GM19452 (cell line): Measurements from ENCODE around the gene HIPK2.

Experiments
- ATAC-seq: cut with Tn5 transposase; IDR thresholded peaks from one replicate; pipeline ENCODE4 v1.9.1; 2021; ENCODE audit not compliant: unreplicated experiment

HIPK2 gene

GRCh38 chr7:139777948-139778841 is at the start of gene HIPK2:
Gene HIPK2, minus strand, starts transcription at chr7:139777998. Its CDS starts 375 bp downstream, at chr7:139777623.
- ATAC-seq = peak; percentile 65

DNA sequence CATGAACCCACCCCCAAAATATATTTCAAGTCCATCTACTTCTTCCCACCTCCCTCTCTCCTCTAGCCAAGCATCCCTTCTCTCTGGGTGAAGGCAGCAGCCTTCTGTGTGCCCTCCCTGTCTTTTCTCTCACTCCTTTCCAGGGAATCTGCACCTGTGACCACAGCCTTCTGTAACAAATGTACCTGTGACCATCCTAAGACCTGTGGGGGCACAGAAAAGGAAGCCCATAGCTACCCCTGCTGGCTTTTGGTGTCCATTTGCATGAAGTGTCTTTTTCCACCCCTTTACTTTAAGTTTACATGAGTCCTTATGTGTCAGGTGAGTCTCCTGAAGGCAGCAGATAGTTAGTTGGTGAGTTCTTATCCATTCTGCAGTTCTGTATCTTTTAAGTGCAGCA is 49.2 kb upstream of the HIPK2 start:
- no peak for ATAC-seq

- ATAC-seq = no peak
These were observed 48.0 kb upstream of the HIPK2 start for GRCh38 chr7:139825666-139826290.

DNA sequence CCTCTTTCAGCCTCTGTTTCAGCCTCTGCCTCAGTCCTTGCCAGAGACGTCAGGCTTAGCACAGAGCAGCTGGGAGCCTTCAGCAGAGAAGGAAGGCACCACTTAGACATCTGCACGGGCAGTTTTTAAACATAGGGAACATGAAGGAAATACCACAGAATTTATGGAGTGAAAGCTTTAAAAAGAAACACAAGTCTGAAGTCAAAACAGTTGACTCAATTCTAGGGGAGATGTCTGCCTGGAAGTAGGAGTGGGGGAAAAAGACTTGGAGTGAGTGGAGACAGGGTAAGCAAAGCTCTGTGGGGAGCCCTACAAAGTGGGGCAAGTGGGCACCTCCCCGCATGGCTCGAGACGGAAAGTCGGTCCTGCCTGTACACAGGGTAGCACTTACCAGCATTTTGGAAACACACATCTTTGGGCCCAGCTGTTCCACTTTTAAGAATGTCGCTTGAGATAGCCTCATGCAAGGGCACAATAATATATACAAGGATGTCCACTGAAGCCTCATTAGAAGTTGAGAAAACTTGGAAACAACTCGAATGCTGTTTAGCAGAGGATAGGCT is 46.2 kb upstream of the HIPK2 start:
- ATAC-seq = no peak

DNA sequence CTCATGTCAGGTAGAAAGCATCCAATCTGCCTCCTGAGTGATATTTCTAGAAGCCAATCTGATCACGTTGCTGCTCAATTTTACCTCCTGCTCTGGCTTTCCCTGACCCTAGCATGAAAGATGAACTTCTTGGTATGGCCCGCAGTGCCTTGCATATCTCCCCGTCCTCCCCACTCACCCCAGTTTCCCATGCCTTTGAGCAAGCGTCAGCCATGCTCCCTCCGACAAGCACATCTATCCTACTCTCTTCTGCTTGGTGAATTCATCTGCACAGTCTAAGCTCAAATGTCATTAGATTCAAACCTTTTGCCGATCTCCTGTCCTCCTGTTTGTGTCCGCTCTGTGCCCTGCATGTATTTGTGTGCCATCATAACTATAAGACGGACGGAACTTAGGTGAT is 45.1 kb upstream of the HIPK2 start:
- no peak for ATAC-seq

DNA sequence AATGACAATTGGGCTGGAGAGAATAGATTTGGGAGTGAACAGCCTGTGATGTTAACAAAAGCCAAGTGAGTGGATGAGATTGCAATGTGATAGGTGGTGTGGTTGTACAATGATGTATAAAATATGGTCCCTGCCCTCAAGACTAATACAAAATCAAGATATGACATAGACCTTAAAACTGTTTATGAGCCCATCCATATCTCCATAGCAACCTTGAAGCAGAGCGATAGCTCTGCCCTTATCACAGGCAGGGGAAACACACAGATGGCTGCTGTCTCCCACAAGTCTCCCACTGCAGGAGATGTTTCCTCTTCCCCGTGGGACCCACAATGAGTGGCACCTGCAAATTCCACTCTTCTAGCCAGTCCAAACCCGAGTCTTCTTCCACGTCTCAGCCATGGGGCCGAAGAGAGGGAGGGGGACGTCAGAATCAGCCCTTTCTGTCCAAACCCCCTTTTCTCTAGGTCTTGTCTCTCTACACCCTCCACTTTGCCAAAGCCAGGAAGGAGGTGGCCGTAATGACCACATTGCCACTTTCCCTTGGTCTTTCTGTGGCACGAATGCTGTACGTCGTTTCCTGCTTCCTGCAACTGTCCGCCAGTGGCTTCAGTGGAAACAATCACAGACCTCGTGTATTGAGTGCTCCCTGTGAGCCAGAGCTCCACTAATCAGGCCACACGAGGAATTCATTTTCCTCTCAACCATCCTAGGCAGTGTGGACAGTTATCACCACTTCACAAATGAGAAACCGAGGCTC is 43.7 kb upstream of the HIPK2 start:
- ATAC-seq = no peak

DNA sequence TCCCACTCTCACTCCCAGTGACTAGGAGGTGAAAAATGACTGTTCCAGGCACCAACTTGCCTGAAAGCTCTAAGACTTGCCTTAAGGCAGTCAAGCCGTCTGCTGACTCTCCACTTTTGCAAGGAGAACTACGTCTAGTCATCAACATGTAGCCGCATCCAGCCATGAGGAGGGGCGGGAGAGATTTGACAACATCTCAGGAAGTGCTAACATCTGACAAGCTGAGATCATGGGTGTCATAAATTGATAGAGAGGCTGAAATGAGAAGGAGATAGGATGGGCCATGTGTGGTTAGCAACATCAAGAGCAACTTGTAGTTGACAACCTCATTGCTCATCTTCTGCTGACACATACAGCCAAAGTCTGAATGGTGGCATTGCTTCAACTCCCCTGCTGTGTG is 42.3 kb upstream of the HIPK2 start:
- ATAC-seq = no peak

GRCh38 chr7:139817249-139817648 is 39.5 kb upstream of the HIPK2 start:
- ATAC-seq = no peak

GRCh38 chr7:139813689-139814088 is 35.9 kb upstream of the HIPK2 start:
- ATAC-seq = no peak

- ATAC-seq = no peak
These were observed 35.4 kb upstream of the HIPK2 start for GRCh38 chr7:139813151-139813550.

DNA sequence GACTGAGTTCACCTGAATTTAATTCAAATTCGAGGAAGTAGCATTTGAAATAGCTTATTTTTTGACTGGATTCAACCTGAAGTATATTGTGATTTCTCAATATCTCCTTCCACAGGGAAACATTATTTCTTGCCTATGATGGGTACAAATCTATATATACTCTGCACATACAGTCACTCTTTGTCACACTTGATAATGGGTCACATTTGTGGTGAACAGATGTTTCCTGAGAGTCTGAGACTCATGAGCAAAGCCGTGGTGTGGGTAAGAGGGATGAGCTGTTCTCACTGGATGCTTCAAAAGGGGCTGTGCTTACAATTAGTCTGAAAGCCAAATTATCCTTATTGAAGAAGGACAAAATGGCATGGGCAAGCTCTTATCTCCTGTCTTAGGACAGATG is 33.3 kb upstream of the HIPK2 start:
- ATAC-seq = no peak

- no peak for ATAC-seq
These were observed 31.1 kb upstream of the HIPK2 start for GRCh38 chr7:139808846-139809442.

DNA sequence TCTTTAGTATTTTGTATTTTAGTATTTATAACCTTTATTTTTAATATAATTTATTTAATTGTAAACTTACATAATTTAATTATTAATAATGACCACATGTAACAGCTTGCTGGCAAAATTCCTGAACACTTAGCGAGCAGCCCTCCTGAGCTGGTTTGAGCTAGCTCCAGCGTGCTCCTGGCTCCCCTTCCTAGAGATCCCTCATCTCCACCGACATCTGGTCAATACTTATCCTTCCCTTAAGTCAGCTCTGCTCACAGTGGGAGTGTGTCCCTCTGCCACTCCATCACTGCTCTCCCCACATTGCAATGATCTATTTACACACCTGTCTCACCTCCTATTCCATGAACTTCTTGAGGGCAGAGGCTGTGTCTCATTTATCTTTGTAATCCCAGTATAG is 30.6 kb upstream of the HIPK2 start:
- no peak for ATAC-seq

DNA sequence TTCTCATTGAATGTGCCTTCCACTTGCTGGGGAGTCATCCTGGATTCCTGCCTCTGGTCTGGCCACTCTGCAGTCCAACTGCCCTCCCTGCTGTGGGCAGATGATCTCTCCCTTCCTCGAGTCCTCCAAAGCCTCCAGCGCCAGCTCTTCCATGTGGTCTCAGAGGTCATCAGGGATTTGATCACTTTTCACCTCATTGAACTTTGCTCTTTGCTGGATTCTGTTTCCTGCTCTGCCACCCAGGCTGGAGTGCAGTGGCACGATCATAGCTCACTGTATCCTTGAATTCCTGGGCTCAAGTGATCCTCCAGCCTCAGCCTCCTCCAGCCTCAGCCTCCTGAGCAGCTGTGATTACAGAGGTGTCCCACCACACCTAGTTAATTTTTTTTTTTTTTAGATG is 29.2 kb upstream of the HIPK2 start:
- ATAC-seq = no peak

- no peak for ATAC-seq
These were observed 26.8 kb upstream of the HIPK2 start for GRCh38 chr7:139804571-139804970.

GRCh38 chr7:139799586-139799985 is 21.8 kb upstream of the HIPK2 start:
- ATAC-seq = no peak

GRCh38 chr7:139798892-139799291 is 21.1 kb upstream of the HIPK2 start:
- ATAC-seq = no peak

DNA sequence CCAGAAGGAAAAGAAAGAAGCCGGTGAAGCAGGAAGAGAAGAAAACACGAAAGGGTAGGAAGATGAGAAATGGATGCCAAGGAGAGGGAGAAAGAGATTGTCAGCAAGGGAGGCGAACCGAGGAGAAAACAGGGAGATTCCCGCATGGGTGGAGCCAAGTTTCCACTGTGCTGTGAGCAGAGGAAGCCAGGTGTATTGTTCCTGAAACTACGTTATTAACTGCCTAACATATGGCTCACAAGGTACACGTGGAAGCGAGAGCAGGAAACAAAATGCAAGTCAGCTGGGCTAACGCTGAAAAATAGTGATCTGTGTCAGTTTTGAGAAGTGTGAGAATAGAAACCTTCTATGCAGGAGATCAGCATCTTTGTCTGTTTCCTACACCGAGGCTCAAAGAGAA is 20.4 kb upstream of the HIPK2 start:
- ATAC-seq = peak; percentile 70

- no peak for ATAC-seq
These were observed 19.8 kb upstream of the HIPK2 start for GRCh38 chr7:139797607-139798006.

GRCh38 chr7:139791316-139791715 is 13.5 kb upstream of the HIPK2 start:
- ATAC-seq = no peak

DNA sequence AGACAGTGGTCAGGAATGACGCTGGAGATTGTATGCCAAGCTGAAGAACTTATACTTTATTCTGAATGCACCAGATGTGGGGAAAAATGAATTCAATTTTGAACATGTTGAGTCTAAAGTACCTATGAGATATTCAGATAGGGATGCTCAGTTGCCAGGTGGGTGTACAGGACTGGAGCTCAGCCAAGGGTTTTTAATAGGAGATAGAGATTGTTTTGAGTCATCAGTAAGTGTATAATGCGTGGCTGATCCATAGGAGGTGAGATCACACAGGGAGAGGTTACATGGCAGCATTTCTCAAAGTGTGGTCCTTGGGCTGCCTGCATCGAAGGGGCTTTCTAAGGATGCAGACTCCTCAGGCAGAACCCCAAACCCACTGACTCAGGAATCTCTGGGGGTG is 6.8 kb upstream of the HIPK2 start:
- no peak for ATAC-seq
